ENCODE measurements around the gene AGR2.
"Not testable (repeated sequence)": the region's sequence is repeated elsewhere in the genome, so short reads cannot be mapped to it uniquely, and the experiment has no call there.

Gene AGR2

GRCh38 chr7:16773326-16773725, 31.5 kb downstream of the AGR2 start:
- DNase-seq (ENCODE audit: insufficient read length, low spot score) (no peak), FAIRE-seq (no peak)
- TF ChIP-seq POU2F2 (IDR thresholded peaks at IDR 0.05; ENCODE audit: low read depth, low read length) = no peak
- TF ChIP-seq POLR2AphosphoS5 (IDR thresholded peaks at IDR 0.05; ENCODE audit: low read depth, low read length) = no peak
- no peak for TF ChIP-seq TAF1 (IDR thresholded peaks at IDR 0.05; ENCODE audit: low read depth, low read length)

- DNase-seq (ENCODE audit: insufficient read length, low spot score) (no peak), FAIRE-seq (no peak)
- TF ChIP-seq POU2F2 (IDR thresholded peaks at IDR 0.05; ENCODE audit: low read depth, low read length) (no peak), SPI1 (IDR thresholded peaks at IDR 0.05; ENCODE audit: low read depth, low read length) (no peak), POLR2A (IDR thresholded peaks at IDR 0.05; ENCODE audit: low read depth, low read length) (no peak), POLR2AphosphoS5 (IDR thresholded peaks at IDR 0.05; ENCODE audit: low read depth, low read length) (no peak), TAF1 (IDR thresholded peaks at IDR 0.05; ENCODE audit: low read depth, low read length) (no peak), PAX5 (IDR thresholded peaks at IDR 0.05; ENCODE audit: insufficient read depth, low read length, severe bottlenecking) (no peak)
Measured at GRCh38 chr7:16770657-16771329, 34.0 kb downstream of the AGR2 start.

DNA sequence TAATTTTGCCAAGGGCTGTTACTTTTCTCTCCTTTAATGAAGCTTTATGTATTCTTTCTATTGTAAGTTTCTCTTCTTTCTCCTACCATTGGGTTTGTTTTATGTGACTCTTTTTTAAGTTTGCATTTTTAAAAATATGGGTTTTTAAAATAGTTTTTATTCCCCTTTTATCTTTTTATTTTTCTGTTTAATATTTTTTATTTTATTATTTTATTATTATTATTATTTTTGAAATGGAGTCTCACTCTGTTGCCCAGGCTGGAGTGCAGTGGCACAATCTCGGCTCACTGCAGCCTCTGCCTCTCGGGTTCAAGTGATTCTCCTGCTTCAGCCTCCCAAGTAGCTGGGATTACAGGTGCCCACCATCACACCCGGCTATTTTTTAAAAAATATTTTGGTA, 34.8 kb downstream of the AGR2 start:
- DNase-seq (ENCODE audit: insufficient read length, low spot score); FAIRE-seq: not testable (repeated sequence)

GRCh38 chr7:16765436-16765859, 39.4 kb downstream of the AGR2 start:
- FAIRE-seq = no peak
- TF ChIP-seq POLR2AphosphoS5 (IDR thresholded peaks at IDR 0.05; ENCODE audit: low read depth, low read length) (no peak), SPI1 (IDR thresholded peaks at IDR 0.05; ENCODE audit: low read depth, low read length) (no peak), POU2F2 (IDR thresholded peaks at IDR 0.05; ENCODE audit: low read depth, low read length) (no peak), TAF1 (IDR thresholded peaks at IDR 0.05; ENCODE audit: low read depth, low read length) (no peak), POLR2A (IDR thresholded peaks at IDR 0.05; ENCODE audit: low read depth, low read length) (no peak), PAX5 (IDR thresholded peaks at IDR 0.05; ENCODE audit: insufficient read depth, low read length, severe bottlenecking) (no peak)

DNA sequence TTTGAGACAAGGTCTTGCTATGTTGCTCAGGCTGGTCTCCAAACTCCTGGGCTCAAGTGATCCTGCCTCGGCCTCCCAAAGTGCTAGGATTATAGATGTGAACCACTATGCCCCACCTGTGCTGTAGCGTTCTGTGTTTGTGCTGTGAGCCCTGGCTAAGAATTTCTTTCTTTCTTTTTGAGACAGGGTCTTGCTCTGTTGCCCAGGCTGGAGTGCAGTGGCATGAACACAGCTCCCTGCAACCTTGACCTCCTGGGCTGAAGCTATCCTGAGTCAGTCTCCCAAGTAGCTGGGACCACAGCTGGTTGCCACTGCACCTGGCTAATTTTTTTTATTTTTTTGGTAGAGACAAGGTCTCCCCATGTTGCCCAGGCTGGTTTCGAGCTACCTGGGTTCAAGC, 39.9 kb downstream of the AGR2 start:
- TF ChIP-seq PAX5 (IDR thresholded peaks at IDR 0.05; ENCODE audit: insufficient read depth, low read length, severe bottlenecking) (no peak), POU2F2 (IDR thresholded peaks at IDR 0.05; ENCODE audit: low read depth, low read length) (no peak), SPI1 (IDR thresholded peaks at IDR 0.05; ENCODE audit: low read depth, low read length) (no peak), TAF1 (IDR thresholded peaks at IDR 0.05; ENCODE audit: low read depth, low read length) (no peak), POLR2A (IDR thresholded peaks at IDR 0.05; ENCODE audit: low read depth, low read length) (no peak)
- no peak for FAIRE-seq
- DNase-seq (ENCODE audit: insufficient read length, low spot score) = no peak

More at GRCh38 chr7:16765436-16765859, 39.4 kb downstream of the AGR2 start:
- no peak for DNase-seq (ENCODE audit: insufficient read length, low spot score)

DNA sequence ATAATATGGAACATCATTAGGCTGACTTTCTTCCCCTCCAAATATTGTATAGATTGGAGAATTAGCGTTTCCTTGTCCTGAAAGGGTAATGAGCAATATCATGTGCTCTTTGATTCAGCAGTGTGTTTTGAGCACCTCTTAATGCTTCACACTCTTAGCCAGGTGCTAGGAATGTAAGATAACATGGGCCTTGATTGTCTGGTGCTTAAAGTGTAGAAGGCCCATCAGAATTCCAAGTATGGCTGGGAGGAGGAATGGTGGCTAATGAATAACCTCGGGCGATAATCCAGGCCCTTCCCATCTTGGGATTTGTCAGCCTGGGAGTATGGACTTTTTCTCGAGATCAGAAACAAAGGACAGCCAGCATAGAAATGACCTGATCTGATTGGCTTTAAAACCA, 42.6 kb downstream of the AGR2 start:
- TF ChIP-seq SPI1 (IDR thresholded peaks at IDR 0.05; ENCODE audit: low read depth, low read length) (no peak), POLR2AphosphoS5 (IDR thresholded peaks at IDR 0.05; ENCODE audit: low read depth, low read length) (no peak), PAX5 (IDR thresholded peaks at IDR 0.05; ENCODE audit: insufficient read depth, low read length, severe bottlenecking) (no peak), POU2F2 (IDR thresholded peaks at IDR 0.05; ENCODE audit: low read depth, low read length) (no peak)
- no peak for DNase-seq (ENCODE audit: insufficient read length, low spot score)
- FAIRE-seq = no peak

DNA sequence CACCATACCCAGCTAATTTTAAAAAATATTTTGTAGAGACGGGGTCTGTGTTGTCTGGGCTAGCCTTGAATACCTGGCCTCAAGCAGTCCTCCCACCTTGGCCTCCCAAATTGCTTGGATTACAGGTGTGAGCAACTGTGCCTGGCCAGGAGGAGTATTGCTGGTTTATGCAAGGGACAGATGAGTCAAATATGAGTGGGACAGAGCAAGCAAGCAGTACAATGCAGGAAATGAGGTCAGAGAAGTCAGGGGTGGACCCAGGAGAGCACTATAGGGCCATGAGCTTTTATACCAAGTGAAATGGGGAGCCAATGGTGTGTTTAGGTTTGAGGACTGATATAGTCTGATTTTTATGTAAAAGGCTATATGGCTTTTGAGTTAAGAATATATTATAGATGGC, 45.0 kb downstream of the AGR2 start:
- FAIRE-seq (no peak), DNase-seq (ENCODE audit: insufficient read length, low spot score) (no peak)
- TF ChIP-seq PAX5 (IDR thresholded peaks at IDR 0.05; ENCODE audit: insufficient read depth, low read length, severe bottlenecking) (no peak), POLR2AphosphoS5 (IDR thresholded peaks at IDR 0.05; ENCODE audit: low read depth, low read length) (no peak)

DNA sequence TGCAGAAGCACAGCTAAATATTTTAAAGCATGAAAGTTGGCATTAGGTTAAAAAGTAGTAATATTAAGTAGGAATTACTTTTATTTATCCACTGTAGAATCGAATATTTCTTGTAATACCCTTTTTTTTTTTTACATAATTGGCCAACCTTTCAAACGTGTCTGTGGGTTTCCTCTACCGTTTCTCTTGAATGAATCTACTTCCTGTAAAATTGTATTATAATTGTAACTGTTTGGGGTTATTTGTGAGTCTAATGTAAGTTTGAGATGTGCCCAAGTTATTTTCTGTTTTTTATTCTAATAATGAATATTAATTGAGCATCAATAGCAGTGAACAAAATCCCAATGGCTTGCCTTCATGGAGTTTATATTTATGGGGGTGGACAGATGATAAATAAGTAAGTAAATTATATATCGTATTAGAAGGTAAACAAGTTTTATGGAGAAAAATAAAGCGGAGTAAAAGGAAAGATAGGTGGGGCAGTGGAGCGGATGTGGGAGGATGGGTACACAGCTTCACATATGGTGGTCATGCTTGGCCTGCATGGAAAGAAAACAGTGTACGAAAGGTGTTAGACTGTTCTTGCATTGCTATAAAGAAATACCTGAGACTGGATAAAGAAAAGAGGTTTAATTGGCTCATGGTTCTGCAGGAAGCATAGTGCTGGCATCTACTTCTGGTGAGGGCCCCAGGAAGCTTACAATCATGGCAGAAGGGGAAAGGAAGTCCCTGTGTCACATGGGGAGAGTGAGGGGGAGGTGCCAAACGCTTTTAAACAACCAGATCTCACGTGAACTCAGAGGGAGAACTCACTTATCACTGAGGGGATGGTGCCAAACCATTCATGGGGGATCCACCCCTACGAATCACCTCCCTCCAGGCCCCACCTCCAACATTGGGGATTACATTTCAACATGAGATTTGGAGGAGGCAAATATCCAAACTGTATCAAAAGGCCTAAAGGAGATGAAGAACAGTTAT, 45.9 kb downstream of the AGR2 start:
- TF ChIP-seq POLR2AphosphoS5 (IDR thresholded peaks at IDR 0.05; ENCODE audit: low read depth, low read length) (no peak), POLR2A (IDR thresholded peaks at IDR 0.05; ENCODE audit: low read depth, low read length) (no peak), POU2F2 (IDR thresholded peaks at IDR 0.05; ENCODE audit: low read depth, low read length) (no peak)

DNA sequence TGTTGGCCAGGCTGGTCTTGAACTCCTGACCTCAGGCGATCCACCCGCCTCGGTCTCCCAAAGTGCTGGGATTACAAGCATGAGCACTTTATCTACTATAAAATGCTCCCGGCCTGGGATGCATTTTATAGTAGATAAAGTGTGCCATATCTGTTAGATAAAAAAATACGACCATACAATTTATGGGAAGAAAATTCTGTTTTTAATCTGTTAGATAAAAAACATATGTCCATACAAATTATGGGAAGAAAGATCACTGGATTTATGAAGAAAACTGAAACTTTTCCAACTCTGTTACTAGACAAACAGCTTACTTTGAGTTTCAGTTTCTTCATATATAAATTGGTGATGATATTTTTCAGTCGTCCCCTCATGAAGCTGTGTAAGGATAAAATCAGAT, 46.8 kb downstream of the AGR2 start:
- DNase-seq (ENCODE audit: insufficient read length, low spot score) (no peak), FAIRE-seq (no peak)
- TF ChIP-seq POLR2AphosphoS5 (IDR thresholded peaks at IDR 0.05; ENCODE audit: low read depth, low read length) = no peak
- no peak for TF ChIP-seq POLR2A (IDR thresholded peaks at IDR 0.05; ENCODE audit: low read depth, low read length)
- TF ChIP-seq SPI1 (IDR thresholded peaks at IDR 0.05; ENCODE audit: low read depth, low read length) = no peak
- no peak for TF ChIP-seq PAX5 (IDR thresholded peaks at IDR 0.05; ENCODE audit: insufficient read depth, low read length, severe bottlenecking)
- TF ChIP-seq POU2F2 (IDR thresholded peaks at IDR 0.05; ENCODE audit: low read depth, low read length) = no peak
- no peak for TF ChIP-seq TAF1 (IDR thresholded peaks at IDR 0.05; ENCODE audit: low read depth, low read length)

More for the DNA sequence above, 45.9 kb downstream of the AGR2 start:
- DNase-seq (ENCODE audit: insufficient read length, low spot score) = no peak
- no peak for FAIRE-seq

- TF ChIP-seq POLR2A (IDR thresholded peaks at IDR 0.05; ENCODE audit: low read depth, low read length) (no peak), POLR2AphosphoS5 (IDR thresholded peaks at IDR 0.05; ENCODE audit: low read depth, low read length) (no peak), POU2F2 (IDR thresholded peaks at IDR 0.05; ENCODE audit: low read depth, low read length) (no peak), PAX5 (IDR thresholded peaks at IDR 0.05; ENCODE audit: insufficient read depth, low read length, severe bottlenecking) (no peak), SPI1 (IDR thresholded peaks at IDR 0.05; ENCODE audit: low read depth, low read length) (no peak), TAF1 (IDR thresholded peaks at IDR 0.05; ENCODE audit: low read depth, low read length) (no peak)
- FAIRE-seq = no peak
- DNase-seq (ENCODE audit: insufficient read length, low spot score) = no peak
Measured at GRCh38 chr7:16755397-16755796, 49.4 kb downstream of the AGR2 start.

Data from GM12891 (cell line).